Duodenal mucosa (tissue), 2 donors: ENCODE data around the gene SLC4A1AP.
"Not testable (repeated sequence)": the region's sequence is repeated elsewhere in the genome, so short reads cannot be mapped to it uniquely, and the experiment has no call there.

Experiments
- H3K27ac ChIP-seq: one replicate; pipeline ENCODE4 v1.7.0; 2013; ENCODE audit warnings: low read depth, low read length
- H3K27me3 ChIP-seq, 2 donors: one replicate each; pipeline ENCODE4 v1.7.0; 2013; ENCODE audit warnings: low read length in 2 of 2, control low read depth in 1 of 2; ENCODE audit not compliant: insufficient read depth in 2 of 2, control insufficient read depth in 1 of 2
- H3K36me3 ChIP-seq, 2 donors: one replicate each; pipeline ENCODE4 v1.7.0; 2013; ENCODE audit warnings: low read length in 2 of 2, control low read depth in 1 of 2; ENCODE audit not compliant: insufficient read depth in 2 of 2, control insufficient read depth in 1 of 2
- H3K4me1 ChIP-seq, 2 donors: one replicate each; pipeline ENCODE4 v1.7.0; 2013; ENCODE audit warnings: low read length in 2 of 2, control low read depth in 1 of 2; ENCODE audit not compliant: insufficient read depth in 2 of 2, control insufficient read depth in 1 of 2
- H3K4me3 ChIP-seq, 2 donors: one replicate each; pipeline ENCODE4 v1.7.0; 2013; ENCODE audit warnings: low read length in 2 of 2, low read depth in 1 of 2
- H3K9ac ChIP-seq, 2 donors: one replicate each; pipeline ENCODE4 v1.7.0; 2013; ENCODE audit warnings: low read length in 2 of 2, low read depth in 1 of 2
- H3K9me3 ChIP-seq, 2 donors: one replicate each; pipeline ENCODE4 v1.7.0; 2013; ENCODE audit warnings: low read length in 2 of 2, control low read depth in 1 of 2; ENCODE audit not compliant: control insufficient read depth in 1 of 2

The SLC4A1AP gene

GRCh38 chr2:27663285-27664153 lies at the start of gene SLC4A1AP, which contains the start of gene SUPT7L:
SLC4A1AP (plus strand) TSS chr2:27663889; CDS start chr2:27663915, 26 bp downstream.
SUPT7L (minus strand) TSS chr2:27663614; CDS start chr2:27662192, 1,422 bp downstream.
- peak within 1 kb of the TSS; percentile 91 for H3K27ac ChIP-seq
- no peaks in the 10 kb centered on the region for H3K27me3 ChIP-seq
- H3K4me3 ChIP-seq = peak within 1 kb of the TSS; percentile 95
- no peaks in the 10 kb centered on the region for H3K9me3 ChIP-seq
- peaks cover 11 to 43% of the 10 kb centered on the region in 2 donors for H3K36me3 ChIP-seq
- H3K9ac ChIP-seq = peak within 1 kb of the TSS; percentile 79 to 93
- peaks cover 17 to 28% of the 10 kb centered on the region in 2 donors for H3K4me1 ChIP-seq

- Histone ChIP-seq H3K9ac (no peak overlapping the region), H3K36me3 (peaks cover 30 to 51% of the 10 kb centered on the region in 2 donors), H3K27me3 (no peaks in the 10 kb centered on the region), H3K4me1 (no peaks in the 10 kb centered on the region), H3K27ac (no peak overlapping the region), H3K9me3 (no peaks in the 10 kb centered on the region), H3K4me3 (no peak overlapping the region)
Measured at GRCh38 chr2:27613985-27614384, 49.7 kb upstream of the SLC4A1AP start.

GRCh38 chr2:27615316-27615715 lies 48.4 kb upstream of the SLC4A1AP start:
- H3K4me3 ChIP-seq = no peak overlapping the region
- H3K4me1 ChIP-seq = no peaks in the 10 kb centered on the region
- no peak overlapping the region for H3K27ac ChIP-seq
- H3K36me3 ChIP-seq = peaks cover 30 to 51% of the 10 kb centered on the region in 2 donors
- no peaks in the 10 kb centered on the region for H3K9me3 ChIP-seq
- H3K27me3 ChIP-seq = no peaks in the 10 kb centered on the region
- no peak overlapping the region for H3K9ac ChIP-seq

- no peaks in the 10 kb centered on the region for H3K4me1 ChIP-seq
- H3K9me3 ChIP-seq = no peaks in the 10 kb centered on the region
- no peaks in the 10 kb centered on the region for H3K27me3 ChIP-seq
- no peak overlapping the region for H3K9ac ChIP-seq
- H3K4me3 ChIP-seq = no peak overlapping the region
- peaks cover 34 to 52% of the 10 kb centered on the region in 2 donors for H3K36me3 ChIP-seq
- no peak overlapping the region for H3K27ac ChIP-seq
Measured at GRCh38 chr2:27621524-27621923, 42.2 kb upstream of the SLC4A1AP start.

GRCh38 chr2:27622921-27623384 lies 40.7 kb upstream of the SLC4A1AP start:
- Histone ChIP-seq H3K9me3 (no peaks in the 10 kb centered on the region), H3K36me3 (peaks cover 25 to 37% of the 10 kb centered on the region in 2 donors), H3K9ac (no peak overlapping the region), H3K4me1 (peaks cover 3% of the 10 kb centered on the region in 2 donors), H3K4me3 (no peak overlapping the region), H3K27me3 (no peaks in the 10 kb centered on the region), H3K27ac (no peak overlapping the region)

- Histone ChIP-seq H3K36me3 (peaks cover 21 to 28% of the 10 kb centered on the region in 2 donors), H3K27ac (no peak overlapping the region), H3K27me3 (no peaks in the 10 kb centered on the region), H3K9me3 (no peaks in the 10 kb centered on the region), H3K9ac (no peak overlapping the region), H3K4me3 (no peak overlapping the region), H3K4me1 (peaks cover 13% of the 10 kb centered on the region in 2 donors)
Measured at GRCh38 chr2:27624943-27625342, 38.7 kb upstream of the SLC4A1AP start.

GRCh38 chr2:27626323-27626722 lies 37.4 kb upstream of the SLC4A1AP start:
- not testable (repeated sequence) for H3K9ac ChIP-seq, H3K27me3 ChIP-seq, H3K9me3 ChIP-seq, H3K4me3 ChIP-seq, H3K27ac ChIP-seq
- peaks cover 13 to 14% of the 10 kb centered on the region in 2 donors for H3K4me1 ChIP-seq
- peaks cover 22 to 29% of the 10 kb centered on the region in 2 donors for H3K36me3 ChIP-seq

GRCh38 chr2:27626921-27627320 lies 36.8 kb upstream of the SLC4A1AP start:
- not testable (repeated sequence) for H3K9me3 ChIP-seq, H3K27ac ChIP-seq, H3K27me3 ChIP-seq, H3K4me3 ChIP-seq, H3K9ac ChIP-seq
- Histone ChIP-seq H3K36me3 (peaks cover 16 to 29% of the 10 kb centered on the region in 2 donors), H3K4me1 (peaks cover 13 to 14% of the 10 kb centered on the region in 2 donors)

- Histone ChIP-seq H3K4me1 (peaks cover 13 to 14% of the 10 kb centered on the region in 2 donors), H3K9me3 (no peaks in the 10 kb centered on the region), H3K4me3 (peak overlapping the region; percentile 92 to 93), H3K9ac (peak overlapping the region; percentile 94 to 99), H3K27ac (no peak overlapping the region), H3K27me3 (no peaks in the 10 kb centered on the region), H3K36me3 (peaks cover 11 to 28% of the 10 kb centered on the region in 2 donors)
Measured at GRCh38 chr2:27627963-27628766, 35.5 kb upstream of the SLC4A1AP start.
